ENCODE data around the gene ALOX15. TPM values are rescaled to one million over a fixed set of nuclear protein-coding genes. Genes with fewer than 3 reads are reported as not detected.
"Not testable (repeated sequence)": the region's sequence is repeated elsewhere in the genome, so short reads cannot be mapped to it uniquely, and the experiment has no call there.

ALOX15 gene
- total and polyA plus RNA-seq, 7 donors: 0.28 to 0.81 (median 0.60) TPM; not detected in 2

DNA sequence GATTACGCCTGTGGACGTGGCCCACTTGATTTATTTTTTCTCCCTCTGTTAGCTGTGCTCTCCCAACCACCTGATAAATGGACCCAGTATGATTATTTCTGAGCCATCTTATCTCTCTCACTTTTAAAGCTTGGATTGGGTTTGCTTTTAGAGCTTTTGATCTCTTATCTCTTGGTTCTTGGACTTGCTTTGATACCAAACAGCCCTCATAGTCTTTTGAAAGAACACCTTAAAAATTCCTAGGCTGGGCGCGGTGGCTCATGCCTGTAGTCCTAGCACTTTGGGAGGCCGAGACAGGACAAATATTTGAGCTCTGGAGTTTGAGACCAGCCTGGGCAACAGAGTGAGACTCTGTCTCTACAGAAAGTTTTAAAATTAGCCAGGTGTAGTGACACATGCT, 31.3 kb downstream of the ALOX15 start:
- DNase-seq: no peak
- 29 to 74% methylated on average over 5 of the region's 5 CpGs for WGBS, 2 donors
- Histone ChIP-seq H3K27ac (no peak overlapping the region), H3K4me1 (peaks cover 0 to 16% (median 3%) of the 10 kb centered on the region in 4 donors), H3K36me3 (no peaks in the 10 kb centered on the region), H3K27me3 (peaks cover 0 to 3% (median 0%) of the 10 kb centered on the region in 3 donors), H3K4me3 (no peak overlapping the region), H3K9me3 (no peaks in the 10 kb centered on the region)
- intact Hi-C loops (cut with DNase I): no loop called here
- TF ChIP-seq, protein P1, sequence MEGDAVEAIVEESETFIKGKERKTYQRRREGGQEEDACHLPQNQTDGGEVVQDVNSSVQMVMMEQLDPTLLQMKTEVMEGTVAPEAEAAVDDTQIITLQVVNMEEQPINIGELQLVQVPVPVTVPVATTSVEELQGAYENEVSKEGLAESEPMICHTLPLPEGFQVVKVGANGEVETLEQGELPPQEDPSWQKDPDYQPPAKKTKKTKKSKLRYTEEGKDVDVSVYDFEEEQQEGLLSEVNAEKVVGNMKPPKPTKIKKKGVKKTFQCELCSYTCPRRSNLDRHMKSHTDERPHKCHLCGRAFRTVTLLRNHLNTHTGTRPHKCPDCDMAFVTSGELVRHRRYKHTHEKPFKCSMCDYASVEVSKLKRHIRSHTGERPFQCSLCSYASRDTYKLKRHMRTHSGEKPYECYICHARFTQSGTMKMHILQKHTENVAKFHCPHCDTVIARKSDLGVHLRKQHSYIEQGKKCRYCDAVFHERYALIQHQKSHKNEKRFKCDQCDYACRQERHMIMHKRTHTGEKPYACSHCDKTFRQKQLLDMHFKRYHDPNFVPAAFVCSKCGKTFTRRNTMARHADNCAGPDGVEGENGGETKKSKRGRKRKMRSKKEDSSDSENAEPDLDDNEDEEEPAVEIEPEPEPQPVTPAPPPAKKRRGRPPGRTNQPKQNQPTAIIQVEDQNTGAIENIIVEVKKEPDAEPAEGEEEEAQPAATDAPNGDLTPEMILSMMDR (IDR thresholded peaks at IDR 0.05): no peak
- TF ChIP-seq POLR2A (IDR thresholded peaks at IDR 0.05) (no peak), POLR2AphosphoS5 (IDR thresholded peaks at IDR 0.05) (no peak), EP300 (IDR thresholded peaks at IDR 0.05) (no peak)

DNA sequence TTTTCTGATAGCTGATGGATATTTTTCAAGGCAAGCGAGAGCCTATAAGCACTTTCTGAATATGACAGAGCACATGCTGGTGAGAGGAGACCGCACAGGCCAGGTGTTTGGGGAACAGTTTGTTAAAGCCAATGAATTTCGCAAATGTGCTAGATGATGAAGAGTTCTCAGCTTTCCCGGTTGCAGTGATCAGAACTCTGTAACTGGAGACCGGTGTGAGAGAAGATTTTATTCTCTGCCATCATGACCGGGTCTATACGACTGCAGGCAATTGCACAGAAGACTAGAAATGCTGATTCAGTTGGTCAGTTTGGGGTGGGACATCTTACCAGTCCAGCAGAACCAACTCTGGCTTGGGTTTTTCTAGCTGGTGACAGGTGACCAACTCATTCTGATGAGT, 31.7 kb downstream of the ALOX15 start:
- peaks cover 0 to 16% (median 3%) of the 10 kb centered on the region in 4 donors for H3K4me1 ChIP-seq
- intact Hi-C loops (cut with DNase I): no loop called here

DNA sequence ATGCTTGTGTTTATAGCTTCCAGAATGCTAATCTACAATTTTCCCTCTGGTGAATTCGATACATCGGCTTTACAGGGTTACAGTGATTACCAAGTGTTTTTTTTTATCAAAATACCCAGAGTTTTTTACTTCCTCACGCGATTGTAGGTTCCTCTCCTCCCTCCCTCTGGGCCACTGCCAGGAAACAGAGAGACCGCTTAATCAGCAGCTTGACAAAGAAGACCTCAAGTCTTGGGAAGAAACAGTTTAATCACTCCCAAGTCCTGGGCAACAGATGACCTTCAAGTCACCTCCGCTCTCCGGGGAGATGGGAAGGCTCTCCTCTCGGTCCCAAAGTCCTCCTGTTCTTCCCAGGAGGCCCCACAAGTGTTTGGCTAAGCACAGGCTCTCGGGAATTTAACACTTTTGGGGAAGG, 33.7 kb downstream of the ALOX15 start:
- Histone ChIP-seq H3K4me3 (no peak overlapping the region), H3K36me3 (no peaks in the 10 kb centered on the region), H3K4me1 (peaks cover 0 to 16% (median 3%) of the 10 kb centered on the region in 4 donors), H3K9me3 (no peaks in the 10 kb centered on the region), H3K27ac (peak overlapping the region; percentile 38 to 62 (median 52)), H3K27me3 (peaks cover 0 to 3% (median 0%) of the 10 kb centered on the region in 3 donors)
- peak; percentile 84 for DNase-seq
- no peak for TF ChIP-seq POLR2AphosphoS5 (IDR thresholded peaks at IDR 0.05)
- TF ChIP-seq EP300 (IDR thresholded peaks at IDR 0.05): no peak
- TF ChIP-seq POLR2A (IDR thresholded peaks at IDR 0.05): no peak
- TF ChIP-seq, protein P1 (IDR thresholded peaks at IDR 0.05): no peak
- intact Hi-C loops (cut with DNase I): no loop called here
- 23 to 62% methylated on average over 9 of the region's 9 CpGs for WGBS, 2 donors

More for the DNA sequence above, 31.7 kb downstream of the ALOX15 start:
- Histone ChIP-seq H3K27ac (no peak overlapping the region), H3K9me3 (no peaks in the 10 kb centered on the region), H3K4me3 (no peak overlapping the region), H3K36me3 (no peaks in the 10 kb centered on the region), H3K27me3 (peaks cover 0 to 3% (median 0%) of the 10 kb centered on the region in 3 donors)
- TF ChIP-seq EP300 (IDR thresholded peaks at IDR 0.05): no peak
- TF ChIP-seq, protein P1 (IDR thresholded peaks at IDR 0.05): no peak
- no peak for TF ChIP-seq POLR2A (IDR thresholded peaks at IDR 0.05)
- no peak for TF ChIP-seq POLR2AphosphoS5 (IDR thresholded peaks at IDR 0.05)
- DNase-seq: no peak
- WGBS, 2 donors: 90 to 93% methylated on average over 7 of the region's 7 CpGs

DNA sequence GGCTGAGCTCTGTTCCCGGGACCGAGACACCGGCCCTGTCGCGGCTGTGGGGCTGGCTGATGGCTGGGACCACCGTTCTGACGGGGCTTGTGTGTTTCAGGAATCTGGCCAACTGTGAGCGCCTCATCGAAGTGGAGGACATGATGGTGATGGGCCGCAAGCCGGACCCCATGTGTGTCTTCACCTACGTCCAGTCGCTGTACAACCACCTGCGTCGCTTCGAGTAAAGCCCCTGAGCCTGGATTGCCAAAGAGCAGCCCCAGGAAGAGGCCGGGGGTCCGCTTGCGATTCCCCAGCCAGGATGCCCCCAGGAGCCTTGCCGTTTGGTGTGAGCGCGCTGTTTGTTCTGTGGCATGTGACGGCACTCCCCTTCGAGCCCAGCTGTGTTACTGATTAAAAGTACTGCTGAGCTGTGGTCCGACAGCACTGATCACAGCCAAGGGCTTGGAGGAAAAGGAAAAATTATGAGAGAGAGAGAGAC, 34.2 kb downstream of the ALOX15 start:
- TF ChIP-seq, protein P1 (IDR thresholded peaks at IDR 0.05): no peak
- TF ChIP-seq POLR2A (IDR thresholded peaks at IDR 0.05) (no peak), EP300 (IDR thresholded peaks at IDR 0.05) (no peak), POLR2AphosphoS5 (IDR thresholded peaks at IDR 0.05) (no peak)
- intact Hi-C loops (cut with DNase I): no loop called here
- peaks cover 0 to 16% (median 3%) of the 10 kb centered on the region in 4 donors for H3K4me1 ChIP-seq
- H3K4me3 ChIP-seq: no peak overlapping the region
- H3K27me3 ChIP-seq: peaks cover 0 to 3% (median 0%) of the 10 kb centered on the region in 3 donors
- 81 to 91% methylated on average over 25 of the region's 25 CpGs for WGBS, 2 donors
- no peaks in the 10 kb centered on the region for H3K9me3 ChIP-seq
- DNase-seq: no peak
- H3K27ac ChIP-seq: peak overlapping the region; percentile 38 to 62 (median 52)
- H3K36me3 ChIP-seq: no peaks in the 10 kb centered on the region

DNA sequence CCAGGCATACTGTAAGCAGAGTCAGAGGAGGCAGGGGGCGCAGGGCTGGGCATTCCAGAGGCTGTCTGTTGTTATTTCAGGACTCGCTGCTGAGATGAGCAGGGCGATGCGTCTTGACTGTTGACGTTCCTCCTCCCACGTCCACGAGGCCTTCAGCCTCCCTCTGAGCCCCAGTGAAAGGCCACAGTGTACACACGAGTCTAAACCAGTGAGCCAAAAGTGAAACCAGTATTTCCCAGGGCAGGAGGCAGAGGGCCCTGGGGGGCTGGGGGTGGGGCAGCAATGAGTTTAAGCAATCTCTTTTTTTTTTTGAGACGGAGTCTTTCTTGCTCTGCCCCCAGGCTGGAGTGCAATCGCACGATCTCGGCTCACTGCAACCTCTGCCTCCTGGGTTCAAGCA, 35.7 kb downstream of the ALOX15 start:
- Histone ChIP-seq H3K27me3 (peaks cover 0 to 4% (median 0%) of the 10 kb centered on the region in 3 donors), H3K36me3 (no peaks in the 10 kb centered on the region), H3K9me3 (no peaks in the 10 kb centered on the region), H3K4me3 (no peak overlapping the region), H3K4me1 (peaks cover 0 to 16% (median 3%) of the 10 kb centered on the region in 4 donors), H3K27ac (peak overlapping the region in 2 of 4 donors; percentile 1 to 56)
- 60 to 67% methylated on average over 12 of the region's 12 CpGs for WGBS, 2 donors
- intact Hi-C loops (cut with DNase I): no loop called here
- TF ChIP-seq EP300 (IDR thresholded peaks at IDR 0.05) (no peak), POLR2AphosphoS5 (IDR thresholded peaks at IDR 0.05) (peak in 1 of 4 donors; percentile 40), POLR2A (IDR thresholded peaks at IDR 0.05) (no peak)
- DNase-seq: no peak

DNA sequence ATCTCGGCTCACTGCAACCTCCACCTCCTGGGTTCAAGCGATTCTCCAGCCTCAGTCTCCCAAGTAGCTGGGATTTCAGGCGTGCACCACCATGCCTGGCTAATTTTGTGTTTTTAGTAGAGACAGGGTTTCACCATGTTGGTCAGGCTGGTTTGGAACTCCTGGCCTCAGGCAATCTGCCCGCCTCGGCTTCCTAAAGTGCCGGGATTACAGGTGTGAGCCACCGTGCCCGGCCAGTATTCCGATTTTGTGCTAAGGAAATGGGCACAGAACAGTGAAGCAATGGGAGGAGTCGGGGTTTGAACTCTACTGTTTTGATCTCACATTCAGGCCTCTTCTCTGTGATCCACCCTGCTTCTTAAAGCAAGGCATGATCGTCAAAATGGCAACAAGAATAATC, 36.7 kb downstream of the ALOX15 start:
- DNase-seq; H3K36me3 ChIP-seq; H3K9me3 ChIP-seq; H3K4me3 ChIP-seq; intact Hi-C loops (cut with DNase I): not testable (repeated sequence)
- peaks cover 0 to 16% (median 3%) of the 10 kb centered on the region in 4 donors for H3K4me1 ChIP-seq
- H3K27me3 ChIP-seq: peaks cover 0 to 15% (median 0%) of the 10 kb centered on the region in 3 donors
- peak overlapping the region in 2 of 4 donors; percentile 15 to 56 for H3K27ac ChIP-seq
- WGBS, 2 donors: 90 to 92% methylated on average over 11 of the region's 11 CpGs
